NB4 (cell line): ENCODE measurements around the gene ASCC3.

ENCODE experiments used
- DNase-seq: peaks from one replicate; pipeline ENCODE4 v3.0.0; 2010; ENCODE audit warnings: low read depth
- H3K4me3 ChIP-seq: one replicate; pipeline ENCODE4 v1.5.1; 2011; ENCODE audit warnings: mild to moderate bottlenecking, low read depth, low read length, moderate library complexity
- MAX ChIP-seq: IDR thresholded peaks from 2 replicates; pipeline ENCODE4 v1.6.1; 2011; ENCODE audit warnings: low read depth, low read length
- MYC ChIP-seq: IDR thresholded peaks from 2 replicates; pipeline ENCODE4 v1.6.1; 2011; ENCODE audit warnings: low read depth, low read length
- POLR2A ChIP-seq: IDR thresholded peaks from 2 replicates; pipeline ENCODE4 v1.6.1; 2011; ENCODE audit warnings: mild to moderate bottlenecking; ENCODE audit not compliant: insufficient read length; ENCODE audit errors: extremely low read depth
- TF ChIP-seq, protein P1 (sequence below): IDR thresholded peaks from one replicate; pipeline ENCODE4 v1.5.1; 2012; ENCODE audit warnings: low read depth, low read length

ASCC3 gene

GRCh38 chr6:100504786-100505737, 376.1 kb downstream of the ASCC3 start:
- TF ChIP-seq POLR2A (no peak), MYC (no peak), MAX (no peak)
- TF ChIP-seq, protein P1, sequence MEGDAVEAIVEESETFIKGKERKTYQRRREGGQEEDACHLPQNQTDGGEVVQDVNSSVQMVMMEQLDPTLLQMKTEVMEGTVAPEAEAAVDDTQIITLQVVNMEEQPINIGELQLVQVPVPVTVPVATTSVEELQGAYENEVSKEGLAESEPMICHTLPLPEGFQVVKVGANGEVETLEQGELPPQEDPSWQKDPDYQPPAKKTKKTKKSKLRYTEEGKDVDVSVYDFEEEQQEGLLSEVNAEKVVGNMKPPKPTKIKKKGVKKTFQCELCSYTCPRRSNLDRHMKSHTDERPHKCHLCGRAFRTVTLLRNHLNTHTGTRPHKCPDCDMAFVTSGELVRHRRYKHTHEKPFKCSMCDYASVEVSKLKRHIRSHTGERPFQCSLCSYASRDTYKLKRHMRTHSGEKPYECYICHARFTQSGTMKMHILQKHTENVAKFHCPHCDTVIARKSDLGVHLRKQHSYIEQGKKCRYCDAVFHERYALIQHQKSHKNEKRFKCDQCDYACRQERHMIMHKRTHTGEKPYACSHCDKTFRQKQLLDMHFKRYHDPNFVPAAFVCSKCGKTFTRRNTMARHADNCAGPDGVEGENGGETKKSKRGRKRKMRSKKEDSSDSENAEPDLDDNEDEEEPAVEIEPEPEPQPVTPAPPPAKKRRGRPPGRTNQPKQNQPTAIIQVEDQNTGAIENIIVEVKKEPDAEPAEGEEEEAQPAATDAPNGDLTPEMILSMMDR = no peak
- DNase-seq = no peak
- H3K4me3 ChIP-seq = no peak overlapping the region

DNA sequence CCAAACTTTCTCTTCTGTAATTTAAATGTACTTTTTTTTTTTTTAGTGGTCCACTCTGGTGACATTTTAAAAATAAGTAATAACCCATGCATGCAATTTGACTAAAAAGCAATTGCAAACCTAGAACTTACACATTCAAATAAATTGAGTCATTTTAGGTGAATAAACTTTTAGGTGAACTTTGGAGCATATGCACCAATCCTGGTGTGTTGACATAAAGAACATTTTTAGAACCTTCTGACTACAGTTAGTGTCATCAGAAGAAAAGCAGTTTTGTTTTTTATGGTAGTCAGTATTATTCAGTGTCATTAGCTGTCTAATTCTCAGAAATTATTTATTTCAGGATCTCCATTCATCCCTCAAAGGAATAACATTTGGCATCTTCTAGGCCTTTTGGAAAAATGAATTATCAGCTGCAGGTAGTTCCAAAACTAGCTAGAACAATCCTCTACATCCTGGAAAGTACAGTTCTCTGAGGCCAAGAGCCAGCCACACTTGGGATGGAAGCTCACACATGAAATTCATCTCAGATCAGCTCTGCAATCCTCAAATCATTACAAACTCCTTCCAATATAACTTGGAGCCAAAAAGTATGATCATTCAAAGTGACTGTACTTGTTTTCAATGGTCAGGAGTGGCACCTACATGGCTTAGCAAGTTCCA, 378.0 kb downstream of the ASCC3 start:
- TF ChIP-seq MAX = no peak
- TF ChIP-seq MYC = no peak
- TF ChIP-seq POLR2A = no peak
- TF ChIP-seq, protein P1 = no peak
- H3K4me3 ChIP-seq = no peak overlapping the region
- DNase-seq = no peak

GRCh38 chr6:100493206-100493888, 387.8 kb downstream of the ASCC3 start:
- DNase-seq = no peak
- no peak overlapping the region for H3K4me3 ChIP-seq
- TF ChIP-seq MAX = no peak
- TF ChIP-seq POLR2A = no peak
- TF ChIP-seq, protein P1 = no peak
- TF ChIP-seq MYC = no peak

- H3K4me3 ChIP-seq = no peak overlapping the region
- no peak for DNase-seq
- TF ChIP-seq POLR2A (no peak), MYC (no peak), MAX (no peak)
- TF ChIP-seq, protein P1 = no peak
These were observed 389.0 kb downstream of the ASCC3 start for GRCh38 chr6:100491952-100492670.

GRCh38 chr6:100490065-100490464, 391.1 kb downstream of the ASCC3 start:
- TF ChIP-seq, protein P1 = no peak
- TF ChIP-seq MYC (no peak), POLR2A (no peak), MAX (no peak)
- no peak for DNase-seq
- H3K4me3 ChIP-seq = no peak overlapping the region
